ENCODE results near the gene ZNF318.

The ZNF318 gene

GRCh38 chr6:43377710-43378229 is 8.3 kb upstream of the ZNF318 start:
- no peaks in the 10 kb centered on the region for H3K36me3 ChIP-seq (ENCODE audit: control insufficient read depth in 1 of 2, insufficient read depth in 2 of 2, low read depth in 1 of 2, low read length in 2 of 2)
- WGBS: no CpG with 5 or more reads among the region's 2 CpGs

GRCh38 chr6:43376551-43376981 is 7.1 kb upstream of the ZNF318 start:
- WGBS: 63% methylated on average over 1 of the region's 1 CpG
- no peak overlapping the region for H3K23ac ChIP-seq (ENCODE audit: low read length in 2 of 2)
- H3K4me1 ChIP-seq (ENCODE audit: control insufficient read depth, insufficient read depth, low read depth, low read length): peaks cover 4% of the 10 kb centered on the region
- H3K4me2 ChIP-seq (ENCODE audit: low read length, poor library complexity, severe bottlenecking): no peak overlapping the region
- H4K8ac ChIP-seq (ENCODE audit: low read length): no peak overlapping the region
- H3K18ac ChIP-seq (ENCODE audit: low read depth in 1 of 2, low read length in 2 of 2): no peak overlapping the region
- H3K4me3 ChIP-seq (ENCODE audit: insufficient read depth in 1 of 2, low read depth in 1 of 2, low read length in 2 of 2): no peak overlapping the region
- no peak overlapping the region for H3K4ac ChIP-seq (ENCODE audit: low read depth in 1 of 2, low read length in 2 of 2)
- no peak overlapping the region for H2BK5ac ChIP-seq (ENCODE audit: low read depth, low read length, poor library complexity, severe bottlenecking)
- no peak overlapping the region for H2AFZ ChIP-seq (ENCODE audit: low read depth, low read length)
- H2BK12ac ChIP-seq (ENCODE audit: low read length in 2 of 2): no peak overlapping the region
- H4K91ac ChIP-seq (ENCODE audit: low read length): no peak overlapping the region
- H2AK5ac ChIP-seq (ENCODE audit: low read length, severe bottlenecking): no peak overlapping the region
- H2BK15ac ChIP-seq (ENCODE audit: low read depth, poor library complexity, severe bottlenecking): no peak overlapping the region
- no peak overlapping the region for H3K14ac ChIP-seq (ENCODE audit: low read length in 2 of 2)
- no peaks in the 10 kb centered on the region for H3K36me3 ChIP-seq (ENCODE audit: control insufficient read depth in 1 of 2, insufficient read depth in 2 of 2, low read depth in 1 of 2, low read length in 2 of 2)
- no peak overlapping the region for H3K9ac ChIP-seq (ENCODE audit: low read length)
- H3K9me3 ChIP-seq (ENCODE audit: control insufficient read depth, low read length): no peaks in the 10 kb centered on the region
- no peaks in the 10 kb centered on the region for H3K27me3 ChIP-seq (ENCODE audit: control insufficient read depth in 1 of 2, insufficient read depth in 1 of 2, low read length in 2 of 2)
- no peaks in the 10 kb centered on the region for H3K79me1 ChIP-seq (replicated peaks; ENCODE audit: low read length, poor library complexity, severe bottlenecking)
- no peak overlapping the region for H3K27ac ChIP-seq (ENCODE audit: low read length, poor library complexity, severe bottlenecking)
- no peak overlapping the region for H2BK120ac ChIP-seq (ENCODE audit: low read depth, low read length)
- peak; percentile 50 for DNase-seq

More at GRCh38 chr6:43377710-43378229, 8.3 kb upstream of the ZNF318 start:
- Histone ChIP-seq H3K79me1 (replicated peaks; ENCODE audit: low read length, poor library complexity, severe bottlenecking) (no peaks in the 10 kb centered on the region), H3K9ac (ENCODE audit: low read length) (no peak overlapping the region), H3K4me2 (ENCODE audit: low read length, poor library complexity, severe bottlenecking) (no peak overlapping the region), H2BK5ac (ENCODE audit: low read depth, low read length, poor library complexity, severe bottlenecking) (no peak overlapping the region), H2AFZ (ENCODE audit: low read depth, low read length) (no peak overlapping the region), H3K23ac (ENCODE audit: low read length in 2 of 2) (no peak overlapping the region), H3K4me3 (ENCODE audit: insufficient read depth in 1 of 2, low read depth in 1 of 2, low read length in 2 of 2) (no peak overlapping the region), H4K91ac (ENCODE audit: low read length) (no peak overlapping the region), H3K4ac (ENCODE audit: low read depth in 1 of 2, low read length in 2 of 2) (no peak overlapping the region), H2BK15ac (ENCODE audit: low read depth, poor library complexity, severe bottlenecking) (no peak overlapping the region), H2BK12ac (ENCODE audit: low read length in 2 of 2) (no peak overlapping the region), H2AK5ac (ENCODE audit: low read length, severe bottlenecking) (no peak overlapping the region), H4K8ac (ENCODE audit: low read length) (no peak overlapping the region), H3K9me3 (ENCODE audit: control insufficient read depth, low read length) (no peaks in the 10 kb centered on the region), H3K4me1 (ENCODE audit: control insufficient read depth, insufficient read depth, low read depth, low read length) (peaks cover 4% of the 10 kb centered on the region), H3K18ac (ENCODE audit: low read depth in 1 of 2, low read length in 2 of 2) (no peak overlapping the region), H3K27ac (ENCODE audit: low read length, poor library complexity, severe bottlenecking) (no peak overlapping the region), H3K14ac (ENCODE audit: low read length in 2 of 2) (no peak overlapping the region), H2BK120ac (ENCODE audit: low read depth, low read length) (no peak overlapping the region), H3K27me3 (ENCODE audit: control insufficient read depth in 1 of 2, insufficient read depth in 1 of 2, low read length in 2 of 2) (no peaks in the 10 kb centered on the region)
- DNase-seq: no peak

GRCh38 chr6:43375693-43376092 is 6.2 kb upstream of the ZNF318 start:
- H2BK5ac ChIP-seq (ENCODE audit: low read depth, low read length, poor library complexity, severe bottlenecking): no peak overlapping the region
- no peaks in the 10 kb centered on the region for H3K79me1 ChIP-seq (replicated peaks; ENCODE audit: low read length, poor library complexity, severe bottlenecking)
- no peak for DNase-seq
- H3K4me3 ChIP-seq (ENCODE audit: insufficient read depth in 1 of 2, low read depth in 1 of 2, low read length in 2 of 2): no peak overlapping the region
- H2AFZ ChIP-seq (ENCODE audit: low read depth, low read length): no peak overlapping the region
- no peak overlapping the region for H3K23ac ChIP-seq (ENCODE audit: low read length in 2 of 2)
- no peak overlapping the region for H3K27ac ChIP-seq (ENCODE audit: low read length, poor library complexity, severe bottlenecking)
- no peak overlapping the region for H2BK120ac ChIP-seq (ENCODE audit: low read depth, low read length)
- WGBS: no CpG with 5 or more reads among the region's 4 CpGs
- no peaks in the 10 kb centered on the region for H3K36me3 ChIP-seq (ENCODE audit: control insufficient read depth in 1 of 2, insufficient read depth in 2 of 2, low read depth in 1 of 2, low read length in 2 of 2)
- no peaks in the 10 kb centered on the region for H3K9me3 ChIP-seq (ENCODE audit: control insufficient read depth, low read length)
- H4K91ac ChIP-seq (ENCODE audit: low read length): no peak overlapping the region
- peaks cover 4% of the 10 kb centered on the region for H3K4me1 ChIP-seq (ENCODE audit: control insufficient read depth, insufficient read depth, low read depth, low read length)
- no peak overlapping the region for H3K14ac ChIP-seq (ENCODE audit: low read length in 2 of 2)
- no peaks in the 10 kb centered on the region for H3K27me3 ChIP-seq (ENCODE audit: control insufficient read depth in 1 of 2, insufficient read depth in 1 of 2, low read length in 2 of 2)
- H2BK12ac ChIP-seq (ENCODE audit: low read length in 2 of 2): no peak overlapping the region
- no peak overlapping the region for H3K4ac ChIP-seq (ENCODE audit: low read depth in 1 of 2, low read length in 2 of 2)
- H2BK15ac ChIP-seq (ENCODE audit: low read depth, poor library complexity, severe bottlenecking): no peak overlapping the region
- no peak overlapping the region for H2AK5ac ChIP-seq (ENCODE audit: low read length, severe bottlenecking)
- H3K18ac ChIP-seq (ENCODE audit: low read depth in 1 of 2, low read length in 2 of 2): no peak overlapping the region
- H3K4me2 ChIP-seq (ENCODE audit: low read length, poor library complexity, severe bottlenecking): no peak overlapping the region
- H4K8ac ChIP-seq (ENCODE audit: low read length): no peak overlapping the region
- H3K9ac ChIP-seq (ENCODE audit: low read length): no peak overlapping the region

GRCh38 chr6:43373252-43373875 is 3.9 kb upstream of the ZNF318 start:
- Histone ChIP-seq H3K79me1 (replicated peaks; ENCODE audit: low read length, poor library complexity, severe bottlenecking) (peaks cover 3% of the 10 kb centered on the region), H3K4me2 (ENCODE audit: low read length, poor library complexity, severe bottlenecking) (no peak overlapping the region), H4K8ac (ENCODE audit: low read length) (no peak overlapping the region), H2BK120ac (ENCODE audit: low read depth, low read length) (no peak overlapping the region), H3K4me3 (ENCODE audit: insufficient read depth in 1 of 2, low read depth in 1 of 2, low read length in 2 of 2) (no peak overlapping the region), H3K14ac (ENCODE audit: low read length in 2 of 2) (no peak overlapping the region), H2BK15ac (ENCODE audit: low read depth, poor library complexity, severe bottlenecking) (no peak overlapping the region), H2AK5ac (ENCODE audit: low read length, severe bottlenecking) (no peak overlapping the region), H3K27ac (ENCODE audit: low read length, poor library complexity, severe bottlenecking) (no peak overlapping the region), H3K4ac (ENCODE audit: low read depth in 1 of 2, low read length in 2 of 2) (no peak overlapping the region), H3K18ac (ENCODE audit: low read depth in 1 of 2, low read length in 2 of 2) (no peak overlapping the region), H3K27me3 (ENCODE audit: control insufficient read depth in 1 of 2, insufficient read depth in 1 of 2, low read length in 2 of 2) (no peaks in the 10 kb centered on the region), H3K23ac (ENCODE audit: low read length in 2 of 2) (no peak overlapping the region), H2BK5ac (ENCODE audit: low read depth, low read length, poor library complexity, severe bottlenecking) (no peak overlapping the region), H3K36me3 (ENCODE audit: control insufficient read depth in 1 of 2, insufficient read depth in 2 of 2, low read depth in 1 of 2, low read length in 2 of 2) (no peaks in the 10 kb centered on the region), H2BK12ac (ENCODE audit: low read length in 2 of 2) (no peak overlapping the region), H3K9me3 (ENCODE audit: control insufficient read depth, low read length) (no peaks in the 10 kb centered on the region), H3K4me1 (ENCODE audit: control insufficient read depth, insufficient read depth, low read depth, low read length) (peaks cover 7% of the 10 kb centered on the region), H3K9ac (ENCODE audit: low read length) (no peak overlapping the region), H4K91ac (ENCODE audit: low read length) (no peak overlapping the region), H2AFZ (ENCODE audit: low read depth, low read length) (no peak overlapping the region)
- WGBS: 95% methylated on average over 3 of the region's 5 CpGs
- no peak for DNase-seq

Data from mesenchymal stem cell (in vitro differentiated cells and primary cell).